Thymus (tissue), 11 donors: ENCODE measurements around the gene IL20. TPM values are rescaled to one million over a fixed set of nuclear protein-coding genes. Genes with fewer than 3 reads are reported as not detected.
A peak's percentile ranks its signal among the peaks of the same experiment; 100 is the strongest.

ENCODE experiments used
- DNase-seq, 9 donors: peaks; one replicate each; pipeline ENCODE4 v3.0.0-alpha.2; 2013; ENCODE audit warnings: low spot score in 9 of 9, low read depth in 6 of 9, missing footprints in 1 of 9
- H3K27ac ChIP-seq, 2 donors: one replicate each; pipeline ENCODE4 v1.5.1; 2013; ENCODE audit warnings: control low read depth in 1 of 2, low read depth in 1 of 2, low read length in 1 of 2, mild to moderate bottlenecking in 1 of 2, moderate library complexity in 1 of 2
- H3K27me3 ChIP-seq, 2 donors: one replicate each; pipeline ENCODE4 v1.5.1; 2013; ENCODE audit warnings: low read length in 1 of 2; ENCODE audit not compliant: control insufficient read depth in 2 of 2, insufficient read depth in 1 of 2
- H3K36me3 ChIP-seq, 2 donors: one replicate each; pipeline ENCODE4 v1.5.1; 2013; ENCODE audit warnings: low read length in 1 of 2, mild to moderate bottlenecking in 1 of 2, moderate library complexity in 1 of 2; ENCODE audit not compliant: control insufficient read depth in 2 of 2, insufficient read depth in 2 of 2
- H3K4me1 ChIP-seq, 2 donors: one replicate each; pipeline ENCODE4 v1.5.1; 2013; ENCODE audit warnings: low read length in 2 of 2; ENCODE audit not compliant: control insufficient read depth in 2 of 2, insufficient read depth in 2 of 2
- H3K4me3 ChIP-seq, 2 donors: one replicate each; pipeline ENCODE4 v1.5.1; 2013; ENCODE audit warnings: low read length in 2 of 2, control low read depth in 1 of 2, mild to moderate bottlenecking in 1 of 2
- H3K9me3 ChIP-seq, 2 donors: one replicate each; pipeline ENCODE4 v1.5.1; 2013; ENCODE audit warnings: low read length in 1 of 2, mild to moderate bottlenecking in 1 of 2; ENCODE audit not compliant: control insufficient read depth in 2 of 2, insufficient read depth in 1 of 2
- WGBS: extraction: QIAGEN DNeasy Blood & Tissue Kit; methylation state at CpG from one replicate; pipeline ENCODE4 v1.1.7; 2013; 5-methylcytosine and 5-hydroxymethylcytosine counted together
- polyA plus RNA-seq: library from polyadenylated mRNA; stranded (reverse); fragments of 200-250 nt; gene quantifications from one replicate; pipeline ENCODE4 v1.2.3, GENCODE V29; 2013
- total RNA-seq: library from RNA; stranded (reverse); fragments of 120-200 nt; gene quantifications from one replicate; pipeline ENCODE4 v1.2.4, GENCODE V29; 2013
- donor health status: healthy.

Gene IL20
- total and polyA plus RNA-seq, 2 donors, result 0.05 to 0.66 TPM

- WGBS, result 97% methylated on average over 3 of the region's 3 CpGs
- Histone ChIP-seq H3K27me3 (no peaks in the 10 kb centered on the region), H3K36me3 (no peaks in the 10 kb centered on the region), H3K4me3 (no peak overlapping the region), H3K27ac (no peak overlapping the region), H3K4me1 (peaks cover 3 to 7% of the 10 kb centered on the region in 2 donors), H3K9me3 (no peaks in the 10 kb centered on the region)
- no peak for DNase-seq
Observed at GRCh38 chr1:206892351-206892984, 27.0 kb downstream of the IL20 start.

- Histone ChIP-seq H3K27me3 (no peaks in the 10 kb centered on the region), H3K9me3 (no peaks in the 10 kb centered on the region), H3K4me1 (peaks cover 3 to 7% of the 10 kb centered on the region in 2 donors), H3K4me3 (no peak overlapping the region), H3K36me3 (no peaks in the 10 kb centered on the region), H3K27ac (peak overlapping the region in 1 of 2 donors; percentile 13)
- no peak for DNase-seq
- WGBS, result 97% methylated on average over 2 of the region's 2 CpGs
Observed at GRCh38 chr1:206893380-206893779, 28.0 kb downstream of the IL20 start.

- Histone ChIP-seq H3K9me3 (no peaks in the 10 kb centered on the region), H3K4me1 (peaks cover 0 to 3% of the 10 kb centered on the region in 2 donors), H3K4me3 (no peak overlapping the region), H3K36me3 (no peaks in the 10 kb centered on the region), H3K27me3 (no peaks in the 10 kb centered on the region), H3K27ac (peak overlapping the region in 1 of 2 donors; percentile 38)
- DNase-seq, result no peak
- WGBS, result 94% methylated on average over 3 of the region's 3 CpGs
Observed at GRCh38 chr1:206895325-206895724, 29.9 kb downstream of the IL20 start.

- Histone ChIP-seq H3K27me3 (no peaks in the 10 kb centered on the region), H3K4me3 (no peak overlapping the region), H3K36me3 (no peaks in the 10 kb centered on the region), H3K4me1 (no peaks in the 10 kb centered on the region), H3K27ac (peak overlapping the region in 1 of 2 donors; percentile 38), H3K9me3 (no peaks in the 10 kb centered on the region)
- no peak for DNase-seq
- WGBS, result 84% methylated on average over 3 of the region's 3 CpGs
Observed at GRCh38 chr1:206895837-206896242, 30.4 kb downstream of the IL20 start.

GRCh38 chr1:206896261-206896660 is 30.8 kb downstream of the IL20 start:
- no peaks in the 10 kb centered on the region for H3K27me3 ChIP-seq
- H3K36me3 ChIP-seq, result no peaks in the 10 kb centered on the region
- no peak overlapping the region for H3K4me3 ChIP-seq
- DNase-seq, result no peak
- H3K9me3 ChIP-seq, result no peaks in the 10 kb centered on the region
- H3K27ac ChIP-seq, result no peak overlapping the region
- 97% methylated on average over 3 of the region's 3 CpGs for WGBS
- H3K4me1 ChIP-seq, result no peaks in the 10 kb centered on the region

- 89% methylated on average over 4 of the region's 4 CpGs for WGBS
- Histone ChIP-seq H3K27me3 (no peaks in the 10 kb centered on the region), H3K27ac (no peak within 1 kb of the TSS), H3K4me1 (no peaks in the 10 kb centered on the region), H3K4me3 (no peak within 1 kb of the TSS), H3K36me3 (no peaks in the 10 kb centered on the region), H3K9me3 (no peaks in the 10 kb centered on the region)
- DNase-seq, result no peak
Observed at GRCh38 chr1:206897175-206897574, 31.8 kb downstream of the IL20 start, which contains the start of gene IL24. TSS of gene IL24 (plus strand) at chr1:206897443. CDS start at chr1:206897833, 390 bp downstream.

- Histone ChIP-seq H3K27me3 (no peaks in the 10 kb centered on the region), H3K9me3 (no peaks in the 10 kb centered on the region), H3K4me1 (no peaks in the 10 kb centered on the region), H3K36me3 (peaks cover 4 to 6% of the 10 kb centered on the region in 2 donors), H3K4me3 (no peak overlapping the region), H3K27ac (no peak overlapping the region)
- no peak for DNase-seq
- 97% methylated on average over 11 of the region's 11 CpGs for WGBS
Observed at GRCh38 chr1:206898089-206898914, 32.9 kb downstream of the IL20 start.

- no peak for DNase-seq
- Histone ChIP-seq H3K27me3 (no peaks in the 10 kb centered on the region), H3K36me3 (peaks cover 11 to 13% of the 10 kb centered on the region in 2 donors), H3K4me1 (no peaks in the 10 kb centered on the region), H3K4me3 (no peak overlapping the region), H3K9me3 (no peaks in the 10 kb centered on the region), H3K27ac (no peak overlapping the region)
- WGBS, result 96% methylated on average over 13 of the region's 13 CpGs
Observed at GRCh38 chr1:206898915-206899431, 33.5 kb downstream of the IL20 start.

- DNase-seq, result no peak
- no peak overlapping the region for H3K4me3 ChIP-seq
- no peaks in the 10 kb centered on the region for H3K27me3 ChIP-seq
- H3K27ac ChIP-seq, result no peak overlapping the region
- H3K36me3 ChIP-seq, result peaks cover 14 to 18% of the 10 kb centered on the region in 2 donors
- no peaks in the 10 kb centered on the region for H3K9me3 ChIP-seq
- WGBS, result 96% methylated on average over 5 of the region's 5 CpGs
- H3K4me1 ChIP-seq, result no peaks in the 10 kb centered on the region
Observed at GRCh38 chr1:206899717-206900116, 34.3 kb downstream of the IL20 start.
